HCT116 (cell line): ENCODE data around the gene NEK9.
"Not testable (repeated sequence)": the region's sequence is repeated elsewhere in the genome, so short reads cannot be mapped to it uniquely, and the experiment has no call there.

Experiments
- CBX3 ChIP-seq: IDR thresholded peaks from 2 replicates; pipeline ENCODE4 v1.6.1; 2012; ENCODE audit warnings: low read depth
- EGR1 ChIP-seq: IDR thresholded peaks from 2 replicates; pipeline ENCODE4 v1.6.1; 2012; ENCODE audit warnings: low read depth
- FOSL1 ChIP-seq: IDR thresholded peaks from 2 replicates; pipeline ENCODE4 v1.6.1; 2012; ENCODE audit warnings: low read depth
- POLR2A ChIP-seq: IDR thresholded peaks from 2 replicates; pipeline ENCODE4 v1.7.0; 2011; ENCODE audit warnings: borderline replicate concordance; ENCODE audit not compliant: insufficient read depth, insufficient read length; ENCODE audit errors: extremely low read depth
- POLR2AphosphoS5 ChIP-seq: IDR thresholded peaks from 2 replicates; pipeline ENCODE4 v1.6.1; 2011; ENCODE audit warnings: mild to moderate bottlenecking, low read depth, low read length, moderate library complexity
- RAD21 ChIP-seq: IDR thresholded peaks from 2 replicates; pipeline ENCODE4 v1.6.1; 2012; ENCODE audit warnings: low read depth, mild to moderate bottlenecking
- SRF ChIP-seq: IDR thresholded peaks from 2 replicates; pipeline ENCODE4 v1.6.1; 2012; ENCODE audit warnings: low read depth
- ZFX ChIP-seq: fragments of 450-650 bp; IDR thresholded peaks from 2 replicates; pipeline ENCODE4 v1.6.1; 2017
- TF ChIP-seq, protein P1 (sequence below), 3 experiments: fragments of 200-600 bp in 1 of 3; sonication (generic) in 1 of 3; IDR thresholded peaks in 2 of 3; conservative IDR thresholded peaks in 1 of 3; 2 replicates each; pipeline ENCODE4 v1.5.1; 2012 to 2017; ENCODE audit warnings: low read depth in 2 of 3, low read length in 2 of 3, antibody characterized with exemption in 1 of 3, borderline replicate concordance in 1 of 3, control low read depth in 1 of 3, mild to moderate bottlenecking in 1 of 3, mixed read lengths in 1 of 3, mixed run types in 1 of 3, moderate library complexity in 1 of 3; ENCODE audit not compliant: insufficient read depth in 1 of 3
- TF ChIP-seq, protein P2 (sequence below): IDR thresholded peaks from 2 replicates; pipeline ENCODE4 v1.6.1; 2012; ENCODE audit warnings: low read depth
- TF ChIP-seq, protein P3 (sequence below): IDR thresholded peaks from 2 replicates; pipeline ENCODE4 v1.6.1; 2012
- TF ChIP-seq, protein P4 (sequence below): IDR thresholded peaks from 2 replicates; pipeline ENCODE4 v1.6.1; 2012

DNA sequence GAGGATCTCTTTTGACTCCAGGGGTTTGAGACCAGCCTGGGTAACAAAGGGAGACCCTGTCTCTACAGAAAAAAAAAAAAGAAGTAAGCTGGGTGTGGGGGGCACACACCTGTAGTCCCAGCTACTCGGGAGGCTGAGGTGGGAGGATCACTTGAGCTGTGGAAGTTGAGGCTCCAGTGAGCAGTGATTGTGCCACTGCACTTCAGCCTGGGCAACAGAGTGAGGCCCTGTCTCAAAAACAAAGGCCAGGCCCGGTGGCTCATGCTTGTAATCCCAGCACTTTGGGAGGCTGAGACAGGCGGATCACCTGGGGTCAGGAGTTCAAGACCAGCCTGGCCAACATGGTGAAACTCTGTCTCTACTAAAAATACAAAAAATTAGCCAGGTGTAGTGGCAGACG lies 59.1 kb downstream of the NEK9 start:
- TF ChIP-seq, protein P1, sequence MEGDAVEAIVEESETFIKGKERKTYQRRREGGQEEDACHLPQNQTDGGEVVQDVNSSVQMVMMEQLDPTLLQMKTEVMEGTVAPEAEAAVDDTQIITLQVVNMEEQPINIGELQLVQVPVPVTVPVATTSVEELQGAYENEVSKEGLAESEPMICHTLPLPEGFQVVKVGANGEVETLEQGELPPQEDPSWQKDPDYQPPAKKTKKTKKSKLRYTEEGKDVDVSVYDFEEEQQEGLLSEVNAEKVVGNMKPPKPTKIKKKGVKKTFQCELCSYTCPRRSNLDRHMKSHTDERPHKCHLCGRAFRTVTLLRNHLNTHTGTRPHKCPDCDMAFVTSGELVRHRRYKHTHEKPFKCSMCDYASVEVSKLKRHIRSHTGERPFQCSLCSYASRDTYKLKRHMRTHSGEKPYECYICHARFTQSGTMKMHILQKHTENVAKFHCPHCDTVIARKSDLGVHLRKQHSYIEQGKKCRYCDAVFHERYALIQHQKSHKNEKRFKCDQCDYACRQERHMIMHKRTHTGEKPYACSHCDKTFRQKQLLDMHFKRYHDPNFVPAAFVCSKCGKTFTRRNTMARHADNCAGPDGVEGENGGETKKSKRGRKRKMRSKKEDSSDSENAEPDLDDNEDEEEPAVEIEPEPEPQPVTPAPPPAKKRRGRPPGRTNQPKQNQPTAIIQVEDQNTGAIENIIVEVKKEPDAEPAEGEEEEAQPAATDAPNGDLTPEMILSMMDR (IDR thresholded peaks at IDR 0.05 in 2 of 3, conservative IDR thresholded peaks at IDR 0.05 in 1 of 3; ENCODE audit: borderline replicate concordance in 1 of 3, insufficient read depth in 1 of 3, low read depth in 2 of 3, low read length in 2 of 3): not testable (repeated sequence)
- TF ChIP-seq, protein P2, sequence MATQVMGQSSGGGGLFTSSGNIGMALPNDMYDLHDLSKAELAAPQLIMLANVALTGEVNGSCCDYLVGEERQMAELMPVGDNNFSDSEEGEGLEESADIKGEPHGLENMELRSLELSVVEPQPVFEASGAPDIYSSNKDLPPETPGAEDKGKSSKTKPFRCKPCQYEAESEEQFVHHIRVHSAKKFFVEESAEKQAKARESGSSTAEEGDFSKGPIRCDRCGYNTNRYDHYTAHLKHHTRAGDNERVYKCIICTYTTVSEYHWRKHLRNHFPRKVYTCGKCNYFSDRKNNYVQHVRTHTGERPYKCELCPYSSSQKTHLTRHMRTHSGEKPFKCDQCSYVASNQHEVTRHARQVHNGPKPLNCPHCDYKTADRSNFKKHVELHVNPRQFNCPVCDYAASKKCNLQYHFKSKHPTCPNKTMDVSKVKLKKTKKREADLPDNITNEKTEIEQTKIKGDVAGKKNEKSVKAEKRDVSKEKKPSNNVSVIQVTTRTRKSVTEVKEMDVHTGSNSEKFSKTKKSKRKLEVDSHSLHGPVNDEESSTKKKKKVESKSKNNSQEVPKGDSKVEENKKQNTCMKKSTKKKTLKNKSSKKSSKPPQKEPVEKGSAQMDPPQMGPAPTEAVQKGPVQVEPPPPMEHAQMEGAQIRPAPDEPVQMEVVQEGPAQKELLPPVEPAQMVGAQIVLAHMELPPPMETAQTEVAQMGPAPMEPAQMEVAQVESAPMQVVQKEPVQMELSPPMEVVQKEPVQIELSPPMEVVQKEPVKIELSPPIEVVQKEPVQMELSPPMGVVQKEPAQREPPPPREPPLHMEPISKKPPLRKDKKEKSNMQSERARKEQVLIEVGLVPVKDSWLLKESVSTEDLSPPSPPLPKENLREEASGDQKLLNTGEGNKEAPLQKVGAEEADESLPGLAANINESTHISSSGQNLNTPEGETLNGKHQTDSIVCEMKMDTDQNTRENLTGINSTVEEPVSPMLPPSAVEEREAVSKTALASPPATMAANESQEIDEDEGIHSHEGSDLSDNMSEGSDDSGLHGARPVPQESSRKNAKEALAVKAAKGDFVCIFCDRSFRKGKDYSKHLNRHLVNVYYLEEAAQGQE: not testable (repeated sequence)
- TF ChIP-seq POLR2A, POLR2AphosphoS5, SRF, EGR1, CBX3, RAD21, FOSL1, ZFX: not testable (repeated sequence)
- TF ChIP-seq, protein P3, sequence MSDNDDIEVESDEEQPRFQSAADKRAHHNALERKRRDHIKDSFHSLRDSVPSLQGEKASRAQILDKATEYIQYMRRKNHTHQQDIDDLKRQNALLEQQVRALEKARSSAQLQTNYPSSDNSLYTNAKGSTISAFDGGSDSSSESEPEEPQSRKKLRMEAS: not testable (repeated sequence)
- TF ChIP-seq, protein P4, sequence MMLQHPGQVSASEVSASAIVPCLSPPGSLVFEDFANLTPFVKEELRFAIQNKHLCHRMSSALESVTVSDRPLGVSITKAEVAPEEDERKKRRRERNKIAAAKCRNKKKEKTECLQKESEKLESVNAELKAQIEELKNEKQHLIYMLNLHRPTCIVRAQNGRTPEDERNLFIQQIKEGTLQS: not testable (repeated sequence)
